NCI-H2029 (cell line): ENCODE data around the gene HEATR3.
"Not testable (repeated sequence)": the region's sequence is repeated elsewhere in the genome, so short reads cannot be mapped to it uniquely, and the experiment has no call there.

Source experiments
- DNase-seq: peaks from one replicate; lab custom pipeline; 2025; lab: John Stamatoyannopoulos, UW

HEATR3 gene

DNA sequence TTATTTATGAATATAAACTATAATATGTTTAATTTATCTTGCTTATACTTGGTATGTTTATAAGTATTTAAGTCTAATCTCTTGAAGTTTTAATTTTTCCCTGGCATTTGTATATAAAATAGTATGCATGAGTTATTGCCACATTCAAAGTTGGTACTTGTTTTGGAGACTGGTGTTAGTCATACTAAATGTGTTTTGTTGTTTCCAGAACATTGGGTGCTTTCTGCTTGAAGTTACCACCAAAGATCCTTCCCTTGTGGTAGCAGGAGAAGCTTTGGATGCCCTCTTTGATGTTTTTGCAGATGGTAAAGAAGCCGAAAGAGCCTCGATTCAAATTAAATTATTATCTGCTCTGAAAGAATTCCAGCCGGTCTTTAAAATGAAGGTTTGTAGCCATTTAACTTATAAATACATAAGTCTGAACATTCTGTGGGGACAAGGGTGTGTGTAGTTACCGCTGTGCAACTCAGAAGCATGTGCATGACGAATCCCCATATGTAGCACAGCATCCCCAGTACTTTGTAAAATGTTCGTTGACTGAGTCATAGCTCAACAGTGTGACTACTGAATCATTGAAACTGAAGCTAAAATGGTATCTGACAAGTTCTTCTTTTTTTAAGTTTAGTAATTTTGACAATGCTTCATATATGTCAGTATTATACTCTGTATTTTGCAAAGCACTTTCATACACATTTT is 36.4 kb downstream of the HEATR3 start:
- no peak for DNase-seq

DNA sequence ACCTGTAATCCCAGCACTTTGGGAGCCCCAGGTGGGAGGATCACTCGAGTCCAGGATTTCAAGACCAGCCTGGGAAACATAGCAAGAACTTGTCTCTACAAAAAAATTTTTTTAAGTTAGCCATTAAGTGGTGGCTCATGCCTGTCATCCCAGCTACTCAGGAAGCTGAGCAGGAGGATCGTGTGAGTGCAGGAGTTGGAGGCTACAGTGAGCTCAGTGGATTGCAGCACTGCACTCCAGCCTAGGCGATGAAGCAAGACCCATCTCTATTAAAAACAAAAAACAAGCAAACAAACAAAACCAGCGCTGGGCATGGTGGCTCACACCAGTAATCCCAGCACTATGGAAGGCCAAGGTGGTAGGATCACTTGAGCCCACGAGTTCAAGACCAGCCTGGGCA is 38.0 kb downstream of the HEATR3 start:
- DNase-seq: no peak

DNA sequence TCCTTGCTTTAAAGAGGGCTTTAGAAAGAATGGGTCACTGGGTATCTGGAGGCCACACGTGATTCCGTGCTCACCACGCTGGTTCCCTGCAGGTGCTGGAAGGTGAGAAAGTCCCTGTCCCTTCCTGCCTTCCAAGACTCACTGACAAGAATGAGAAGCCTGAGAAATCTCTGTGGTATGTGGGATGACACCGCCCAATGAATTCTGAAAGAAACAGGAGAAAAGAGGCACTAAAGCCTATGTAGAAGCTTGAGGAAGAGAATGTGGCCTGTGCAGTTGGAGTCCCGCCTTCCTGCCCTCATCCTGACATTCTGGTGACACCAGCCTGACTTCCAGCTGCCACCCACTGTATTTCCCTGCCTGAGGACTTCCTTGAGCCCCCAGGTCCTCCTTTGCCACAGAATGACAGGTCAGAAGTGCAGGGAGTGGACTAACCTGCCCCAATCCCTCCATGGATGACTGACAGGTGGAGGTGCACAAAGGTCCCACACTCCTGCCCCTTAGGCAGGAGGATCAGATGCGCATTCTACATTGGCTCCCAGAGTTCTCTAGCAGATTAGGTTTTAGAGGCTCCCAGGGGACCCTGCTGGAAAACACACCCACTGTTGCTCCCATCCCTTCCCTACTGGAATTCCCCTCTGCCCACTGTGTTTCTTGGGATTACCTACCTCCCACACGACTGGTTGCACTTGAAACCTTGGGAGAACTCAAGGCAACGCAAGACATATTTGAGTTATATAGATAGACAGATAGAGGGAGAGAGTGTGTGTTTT is 48.8 kb downstream of the HEATR3 start:
- no peak for DNase-seq

DNA sequence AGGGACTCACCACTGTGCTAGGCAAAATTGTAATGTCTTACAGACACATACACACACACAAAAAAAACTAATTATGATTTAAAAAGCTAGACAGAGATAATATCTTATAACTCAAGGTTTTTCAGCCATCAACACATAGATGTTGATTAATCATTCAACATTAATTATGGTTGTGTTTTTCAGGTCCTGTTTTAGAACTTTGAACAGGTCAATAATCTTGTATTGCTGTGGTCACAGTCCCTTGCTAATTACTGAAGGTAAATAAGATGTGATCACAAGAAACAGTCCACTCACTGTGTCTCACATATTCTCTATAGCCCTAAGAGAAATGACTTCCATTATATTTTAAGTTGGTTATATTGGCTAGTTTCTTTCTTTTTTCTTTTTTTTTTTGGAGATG is 54.9 kb downstream of the HEATR3 start:
- no peak for DNase-seq

DNA sequence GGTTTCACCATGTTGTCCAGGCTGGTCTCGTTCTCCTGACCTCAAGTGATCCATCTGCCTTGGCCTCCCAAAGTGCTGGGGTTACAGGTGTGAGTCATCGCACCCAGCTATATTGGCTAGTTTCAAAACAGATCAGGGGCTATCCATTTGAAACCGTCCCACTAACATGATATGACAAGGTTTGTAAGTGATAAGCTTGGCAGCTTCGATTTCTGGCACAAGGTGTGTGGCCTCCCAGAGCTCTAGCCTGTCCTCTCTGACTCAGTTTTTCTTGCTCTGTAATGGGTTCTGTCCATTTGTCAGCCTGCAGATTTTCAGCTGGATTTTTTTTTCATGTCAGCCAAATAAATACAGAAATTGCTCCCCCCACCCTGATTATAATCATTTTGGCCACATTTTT is 55.5 kb downstream of the HEATR3 start:
- DNase-seq: no peak

DNA sequence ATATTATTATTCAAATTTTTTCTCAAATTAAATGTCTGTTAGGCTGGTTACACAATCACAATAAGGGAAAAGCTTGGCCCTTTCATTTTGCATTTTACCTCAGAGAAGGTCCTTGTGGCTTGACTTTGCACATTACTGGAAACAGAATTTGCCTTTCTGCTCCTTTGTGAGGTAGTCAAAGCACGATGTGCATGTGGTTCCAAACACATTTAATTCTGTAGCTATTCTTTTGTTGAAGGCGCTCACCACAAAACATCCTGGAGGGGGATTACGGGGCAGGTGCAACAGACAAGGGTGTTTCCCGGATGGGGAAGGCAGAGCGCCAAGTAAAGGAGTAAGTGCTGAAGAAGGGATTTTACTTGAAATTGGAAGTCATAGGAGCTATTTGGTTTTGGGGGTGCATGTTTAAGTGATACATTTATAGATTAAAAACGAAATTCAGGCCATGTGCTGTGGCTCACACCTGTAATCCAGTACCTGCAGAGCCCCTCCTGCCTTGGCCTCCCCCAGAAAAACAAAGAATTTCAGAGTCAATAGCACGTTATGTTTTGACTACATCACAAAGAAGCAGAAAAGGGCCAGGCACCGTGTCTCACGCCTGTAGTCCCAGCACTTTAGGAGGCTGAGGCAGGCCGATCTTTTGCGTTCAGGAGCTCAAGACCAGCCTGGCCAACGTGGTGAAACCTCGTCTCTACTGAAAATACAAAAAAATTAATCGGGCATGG is 56.1 kb downstream of the HEATR3 start:
- peak; percentile 66 for DNase-seq

DNA sequence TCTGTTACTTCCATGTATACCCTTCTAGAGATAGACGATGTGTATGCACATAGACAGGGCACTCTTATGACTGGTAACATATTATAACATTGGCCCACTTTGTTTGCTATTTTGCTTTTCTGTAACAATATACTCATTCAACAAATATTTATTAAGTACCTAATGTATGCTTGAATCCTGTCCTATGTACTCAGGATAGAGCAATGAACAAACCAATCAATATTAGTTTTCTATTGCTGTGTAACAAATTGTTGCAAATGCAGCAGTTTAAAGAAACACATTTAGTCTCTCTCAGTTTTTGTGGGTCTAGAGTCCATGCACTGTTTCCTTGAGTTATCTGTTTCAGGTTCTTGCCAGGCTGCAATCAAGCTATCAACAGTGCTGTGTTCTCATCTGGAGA is 57.6 kb downstream of the HEATR3 start:
- no peak for DNase-seq

DNA sequence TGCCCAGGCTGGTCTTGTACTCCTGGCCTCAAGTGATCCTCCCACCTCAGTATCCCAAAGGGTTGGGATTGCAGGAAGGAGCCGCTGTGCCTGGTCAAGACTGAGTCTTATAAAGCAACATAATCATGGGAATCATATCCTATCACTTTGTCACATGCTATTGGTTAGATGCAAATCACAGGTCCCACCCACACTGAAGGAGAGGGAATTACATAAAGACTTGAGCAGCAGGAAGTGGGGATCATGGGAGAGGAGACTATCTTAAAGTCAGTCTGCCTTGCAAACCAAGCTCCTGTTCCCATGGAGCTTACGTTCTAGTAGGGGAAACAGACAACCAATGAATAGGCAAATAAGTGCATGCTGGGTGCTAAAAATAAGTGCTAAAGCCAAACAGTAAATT is 59.0 kb downstream of the HEATR3 start:
- no peak for DNase-seq

DNA sequence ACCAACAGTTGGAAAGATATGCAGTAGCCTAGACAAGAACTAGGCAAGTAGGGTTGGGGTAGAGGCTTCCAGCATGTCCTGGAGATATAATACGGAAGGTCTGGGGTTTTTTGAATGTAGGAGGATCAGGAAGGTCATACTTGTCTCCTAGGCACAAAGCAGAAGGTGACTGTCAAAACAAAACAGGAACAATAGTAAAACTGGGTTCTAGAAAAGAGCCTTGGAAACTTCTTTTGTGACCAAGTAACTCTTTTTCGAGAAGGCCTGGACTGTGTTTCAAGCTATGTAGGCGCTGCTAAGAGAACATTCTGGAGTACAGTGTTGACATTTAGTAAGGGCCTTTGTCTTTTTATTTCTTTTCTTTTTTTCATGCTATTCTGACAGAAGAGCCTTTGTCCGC is 60.4 kb downstream of the HEATR3 start:
- DNase-seq: no peak

DNA sequence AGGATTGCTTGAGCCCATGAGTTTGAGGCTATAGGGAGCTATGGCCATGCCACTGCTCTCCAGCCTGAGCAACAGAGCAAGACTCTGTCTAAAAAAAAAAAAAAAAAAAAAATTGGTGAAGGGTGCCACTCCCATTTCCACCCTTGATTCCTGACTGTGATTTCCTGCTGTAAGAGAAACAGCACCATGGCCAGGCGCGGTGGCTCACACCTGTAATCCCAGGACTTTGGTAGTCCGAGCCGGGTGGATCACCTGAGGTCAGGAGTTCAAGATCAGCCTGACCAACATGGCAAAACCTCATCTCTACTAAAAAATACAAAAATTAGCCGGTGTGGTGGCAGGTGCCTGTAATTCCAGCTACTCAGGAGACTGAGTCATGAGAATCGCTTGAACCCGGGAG is 66.8 kb downstream of the HEATR3 start:
- DNase-seq: not testable (repeated sequence)

DNA sequence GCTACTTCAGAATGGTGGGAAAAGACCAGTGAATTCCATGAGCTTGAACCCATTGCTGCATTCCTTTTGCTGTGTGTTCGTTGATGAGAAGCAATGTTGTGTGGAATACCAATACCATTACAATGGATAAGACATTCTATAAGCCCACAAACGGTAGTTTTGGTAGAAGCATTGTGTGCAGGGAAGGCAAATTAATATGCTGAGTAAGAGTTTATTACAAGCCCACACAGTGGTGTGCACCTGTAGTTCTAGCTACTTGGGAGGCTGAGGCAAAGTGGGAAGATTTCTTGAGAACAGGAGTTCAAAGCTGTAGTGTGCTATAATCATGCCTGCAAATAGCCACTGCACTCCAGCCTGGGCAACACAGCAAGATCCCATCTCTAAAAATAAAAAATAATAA is 67.4 kb downstream of the HEATR3 start:
- no peak for DNase-seq

DNA sequence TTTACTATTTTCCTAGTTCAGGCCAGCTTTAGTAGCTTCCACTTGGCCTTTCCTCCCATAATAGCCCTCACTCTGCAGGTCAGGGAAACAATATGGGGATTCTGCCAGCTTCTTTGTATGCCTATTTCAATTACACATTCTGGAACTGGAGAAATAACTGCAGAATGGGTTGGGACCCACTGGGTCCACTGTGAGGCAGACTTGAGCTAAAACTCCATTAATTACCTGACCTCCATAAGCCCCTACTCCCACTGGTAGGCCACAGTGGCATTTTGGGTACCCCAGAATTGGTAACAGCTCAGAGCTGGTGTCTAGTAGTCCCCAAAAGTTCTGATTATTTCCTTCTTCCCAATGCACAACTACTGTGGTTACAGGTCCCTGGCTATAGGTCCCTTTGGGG is 70.6 kb downstream of the HEATR3 start:
- no peak for DNase-seq

DNA sequence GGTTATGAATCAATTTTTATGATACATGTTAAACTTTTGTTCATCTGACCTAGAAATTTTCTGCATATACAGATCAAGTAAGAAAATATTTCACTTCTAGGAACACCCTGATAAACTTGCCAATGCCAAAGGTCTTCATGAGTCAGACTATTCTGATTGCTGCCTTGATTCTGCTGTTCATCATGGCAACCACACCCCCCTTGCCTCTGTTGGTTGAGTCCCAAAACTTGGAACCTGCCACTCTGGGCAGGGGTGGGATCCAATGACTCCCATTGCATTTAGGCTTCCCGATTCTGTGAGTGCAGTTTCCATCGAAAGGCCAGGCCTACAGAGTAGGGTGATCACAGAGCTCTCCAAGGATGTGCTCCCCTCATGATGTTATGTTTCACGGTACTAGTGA is 71.5 kb downstream of the HEATR3 start:
- no peak for DNase-seq

DNA sequence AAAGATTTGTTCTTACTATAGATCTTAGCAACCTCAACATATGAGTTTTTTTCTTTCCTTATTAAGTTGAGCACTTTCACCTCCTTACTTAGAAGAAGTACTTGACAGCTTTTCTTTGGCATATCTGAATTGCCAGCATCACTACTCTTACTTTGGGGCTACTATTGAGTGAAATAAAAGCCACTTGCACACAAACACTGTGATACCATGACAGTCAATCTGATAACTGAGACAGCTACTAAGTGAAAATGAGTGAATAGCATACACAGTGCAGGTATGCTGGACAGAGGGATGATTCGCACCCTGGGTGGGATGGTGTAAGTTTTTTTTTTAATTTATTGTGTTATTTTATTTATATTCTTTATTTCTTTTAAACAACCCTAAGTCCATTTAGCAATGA is 73.8 kb downstream of the HEATR3 start:
- no peak for DNase-seq

DNA sequence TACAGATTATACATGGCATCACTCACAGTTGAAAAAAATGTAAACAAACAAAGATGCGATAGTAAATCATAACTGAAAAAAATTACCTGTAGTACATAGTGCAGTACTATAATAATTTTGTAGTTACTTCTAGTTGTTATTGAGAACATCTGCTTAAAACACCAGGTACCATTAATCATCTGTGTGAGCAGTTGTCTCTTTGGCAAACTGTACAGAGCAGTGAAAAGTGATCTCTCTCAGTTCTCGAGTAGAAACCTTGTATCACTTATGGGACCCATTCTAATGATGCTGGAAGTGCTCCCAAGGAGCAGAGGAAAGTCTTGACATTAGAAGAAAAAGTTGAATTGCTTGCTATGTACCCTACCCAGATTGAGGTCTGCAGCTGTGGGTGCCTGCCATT is 78.4 kb downstream of the HEATR3 start:
- DNase-seq: no peak

DNA sequence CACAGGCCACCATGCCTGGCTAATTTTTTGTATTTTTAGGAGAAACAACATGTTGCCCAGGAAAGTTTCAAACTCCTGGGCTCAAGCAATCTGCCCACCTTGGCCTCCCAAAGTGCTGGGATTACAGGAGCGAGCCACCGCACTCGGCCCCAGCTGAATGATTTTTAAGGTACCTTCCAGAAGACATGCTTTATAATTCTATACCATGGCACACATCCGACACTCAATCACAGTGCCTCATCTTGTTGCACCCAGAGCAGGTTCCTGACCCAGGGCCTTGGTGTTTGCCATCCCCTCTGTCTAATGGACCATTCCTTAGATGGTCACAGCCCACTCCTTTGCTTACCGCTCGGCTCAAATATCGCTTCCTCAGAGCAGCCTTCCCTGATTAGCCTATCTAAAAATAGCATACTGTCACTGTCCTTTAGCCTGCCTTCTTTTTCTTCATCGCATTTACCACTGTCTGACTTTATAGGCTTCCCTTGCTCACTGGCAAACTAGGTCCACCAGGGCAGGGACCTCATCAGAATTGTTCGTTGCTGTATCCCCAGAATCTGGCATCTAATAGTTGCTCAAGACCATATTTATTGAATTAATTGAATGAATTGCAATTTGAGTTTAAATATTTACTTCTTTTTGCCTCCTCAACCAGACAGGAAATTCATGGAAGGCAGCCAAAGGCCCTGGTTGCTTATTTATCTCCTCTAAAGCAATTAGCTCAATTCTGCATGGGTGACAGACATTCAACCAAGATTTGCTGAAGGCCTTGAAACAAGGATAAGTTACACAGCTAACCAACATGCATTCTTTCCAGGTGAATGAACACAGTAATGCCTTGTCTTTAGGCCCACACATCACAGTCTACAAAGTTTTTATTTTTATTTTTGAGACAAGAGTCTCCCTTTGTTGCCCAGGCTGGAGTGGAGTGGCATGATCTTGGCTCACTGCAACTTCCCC is 81.0 kb downstream of the HEATR3 start:
- peak; percentile 13 for DNase-seq

DNA sequence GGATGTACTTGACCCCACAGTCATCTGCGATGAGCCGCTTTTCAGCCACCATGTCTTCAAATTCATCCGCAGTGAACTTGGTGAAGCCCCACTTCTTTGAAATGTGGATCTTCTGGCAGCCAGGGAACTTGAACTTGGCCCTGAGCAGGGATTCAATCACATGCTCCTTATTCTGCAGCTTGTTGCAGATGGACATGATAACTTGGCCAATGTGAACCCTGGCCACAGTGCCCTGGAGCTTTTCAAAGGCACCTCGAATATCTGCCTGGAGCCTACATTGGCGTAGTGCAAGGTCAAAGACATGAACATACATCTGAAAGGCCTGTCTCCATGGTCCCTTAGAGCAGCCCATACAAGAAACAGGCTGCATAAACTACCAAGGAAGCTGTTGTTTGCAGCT is 85.6 kb downstream of the HEATR3 start:
- no peak for DNase-seq

DNA sequence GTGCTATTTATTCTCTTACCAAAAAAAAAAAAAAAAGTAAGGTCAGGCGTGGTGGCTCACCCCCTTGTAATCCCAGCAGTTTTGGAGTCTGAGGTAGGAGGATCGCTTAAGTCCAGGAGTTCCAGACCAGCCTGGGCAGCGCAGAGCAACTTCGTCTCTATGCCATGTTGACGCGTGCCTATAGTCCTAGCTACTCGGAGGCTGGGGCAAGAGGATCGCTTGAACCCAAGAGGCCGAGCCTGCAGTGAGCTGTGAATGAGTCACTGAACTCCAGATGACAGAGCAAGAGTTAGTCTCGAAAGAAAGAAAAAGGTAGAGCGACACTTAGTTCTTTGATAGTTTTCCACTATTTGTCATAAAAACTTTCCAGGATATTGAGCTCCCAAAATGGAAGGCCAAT is 86.0 kb downstream of the HEATR3 start:
- no peak for DNase-seq

DNA sequence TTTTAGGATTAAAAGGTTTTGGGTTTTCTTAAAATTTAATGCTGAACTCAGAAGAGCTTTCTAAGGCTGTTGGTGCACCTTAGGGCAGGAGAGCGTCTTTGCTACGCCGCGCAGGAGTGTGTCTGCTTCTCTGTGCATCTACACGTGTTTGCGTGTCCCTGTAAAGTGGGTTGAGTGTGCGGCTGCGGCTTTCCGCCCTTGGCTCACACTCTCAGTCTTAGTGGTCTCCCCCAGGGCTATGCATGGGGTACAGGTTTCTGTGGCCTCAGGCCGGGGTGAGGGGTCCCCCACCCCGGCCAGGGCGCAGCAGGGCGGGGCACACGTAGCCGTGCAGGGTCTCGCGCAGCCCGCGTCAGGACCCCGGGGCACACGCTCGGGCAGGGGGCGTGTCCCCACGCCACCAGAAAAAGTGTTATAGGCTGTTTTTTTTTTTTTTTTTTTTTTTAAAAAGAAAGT is 86.6 kb downstream of the HEATR3 start:
- DNase-seq: no peak

DNA sequence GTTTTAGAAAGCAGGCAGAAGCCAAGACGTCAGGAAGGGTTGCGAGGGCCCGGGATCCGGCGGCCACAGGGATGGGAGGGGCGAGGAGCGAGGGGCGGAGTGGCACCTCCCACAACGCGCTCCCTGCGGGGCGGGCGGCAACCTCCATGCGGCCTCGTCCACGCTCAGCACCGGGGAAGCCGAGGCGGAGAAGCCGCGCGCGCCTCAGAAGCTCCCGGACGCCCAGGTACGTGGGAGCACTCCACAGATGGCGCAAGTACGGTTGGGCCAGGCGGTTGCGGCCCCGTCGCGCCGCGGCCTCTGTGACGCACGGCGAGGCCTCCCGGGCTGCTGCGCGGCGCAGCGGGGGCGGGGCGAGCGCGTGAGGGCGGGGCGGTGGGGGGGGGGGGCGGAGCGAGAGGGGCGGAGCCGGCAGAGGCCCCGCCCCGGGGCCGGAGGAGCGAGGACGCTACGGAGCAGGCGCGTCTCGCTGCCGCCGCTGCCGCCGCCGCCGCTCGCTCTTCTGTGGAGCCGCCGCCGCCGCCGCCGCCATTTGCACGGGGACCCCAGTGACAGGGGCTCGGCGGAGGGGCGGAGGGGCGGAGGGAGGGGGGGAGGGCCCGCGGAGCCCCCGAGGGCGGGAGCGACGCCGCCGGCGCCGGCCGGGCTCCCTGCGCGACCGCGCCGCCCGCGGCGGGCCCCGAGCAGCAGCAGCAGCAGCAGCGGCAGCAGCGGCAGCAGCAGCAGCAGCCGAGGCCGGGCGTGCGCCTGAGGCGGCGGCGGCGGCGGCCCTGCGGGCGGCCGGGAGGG is 87.2 kb downstream of the HEATR3 start, which contains the start of gene TENT4B:
TSS of gene TENT4B (plus strand) at position 500 of the 789 bp plus-strand sequence. CDS start 316 bp downstream, outside the sequence.
- DNase-seq: no peak
